PC-9 (cell line): ENCODE results near the gene ATXN1. TPM values are rescaled to one million over a fixed set of nuclear protein-coding genes. Genes with fewer than 3 reads are reported as not detected.

Experiments used
- BruUV-seq: library from RNA; stranded (reverse); fragments of 400-500 nt; replicated peaks from 2 replicates; lab custom pipeline; 2021; lab: Mats Ljungman, UMichigan
- CTCF ChIA-PET: fragments of 300-600 bp; sonication (Branson Sonifier 250); formaldehyde crosslinking; loops from one replicate; lab custom pipeline; 2022; ENCODE audit warnings: antibody characterized with exemption; lab: Charles Lee
- POLR2A ChIA-PET: fragments of 300-600 bp; sonication (Branson Sonifier 250); formaldehyde crosslinking; loops from one replicate; lab custom pipeline; 2022; ENCODE audit warnings: antibody characterized with exemption; ENCODE audit not compliant: unreplicated experiment; lab: Charles Lee
- DNase-seq, 2 experiments: peaks; one replicate each; pipeline versions ENCODE4 v3.0.0 to v3.0.0-alpha.2; 2015 to 2022; ENCODE audit warnings: mixed read lengths in 1 of 2
- H2AFZ ChIP-seq: fragments of 200-600 bp; sonication (generic); 2 replicates; pipeline ENCODE4 v1.8.1; 2017; ENCODE audit warnings: antibody characterized with exemption
- H3F3A ChIP-seq: fragments of 200-600 bp; sonication (generic); 2 replicates; pipeline ENCODE4 v1.8.1; 2017; ENCODE audit warnings: antibody characterized with exemption, mild to moderate bottlenecking, low read depth; ENCODE audit not compliant: insufficient read depth
- H3K27ac ChIP-seq: fragments of 200-600 bp; sonication (generic); 2 replicates; pipeline ENCODE4 v1.6.1; 2016; ENCODE audit warnings: mixed run types
- H3K27me3 ChIP-seq: fragments of 200-600 bp; sonication (generic); 2 replicates; pipeline ENCODE4 v1.6.1; 2016; ENCODE audit warnings: low read depth, mixed run types; ENCODE audit not compliant: insufficient read depth
- H3K36me3 ChIP-seq: fragments of 200-600 bp; sonication (generic); 2 replicates; pipeline ENCODE4 v1.6.1; 2016; ENCODE audit warnings: low read depth, mixed run types
- H3K4me1 ChIP-seq: fragments of 200-600 bp; sonication (generic); replicated peaks from 2 replicates; pipeline ENCODE4 v1.6.1; 2016; ENCODE audit warnings: mixed run types; ENCODE audit not compliant: insufficient read depth
- H3K4me2 ChIP-seq: fragments of 200-600 bp; sonication (generic); 2 replicates; pipeline ENCODE4 v1.6.1; 2017; ENCODE audit warnings: mixed run types
- H3K4me3 ChIP-seq: fragments of 200-600 bp; sonication (generic); 2 replicates; pipeline ENCODE4 v1.6.1; 2016; ENCODE audit warnings: mixed run types
- H3K79me2 ChIP-seq: fragments of 200-600 bp; sonication (generic); 2 replicates; pipeline ENCODE4 v1.6.1; 2017; ENCODE audit warnings: low read depth, mixed run types
- H3K9me2 ChIP-seq: fragments of 200-600 bp; sonication (generic); 2 replicates; pipeline ENCODE4 v1.8.1; 2017; ENCODE audit warnings: mild to moderate bottlenecking; ENCODE audit not compliant: insufficient read depth
- H3K9me3 ChIP-seq: fragments of 200-600 bp; sonication (generic); 2 replicates; pipeline ENCODE4 v1.8.1; 2016; ENCODE audit warnings: low read depth; ENCODE audit not compliant: insufficient read depth
- H4K20me1 ChIP-seq: fragments of 200-600 bp; sonication (generic); 2 replicates; pipeline ENCODE4 v1.8.1; 2017; ENCODE audit not compliant: insufficient read depth
- EZH2 ChIP-seq: fragments of 200-600 bp; sonication (generic); IDR thresholded peaks from 2 replicates; pipeline ENCODE4 v1.8.0; 2017; ENCODE audit warnings: antibody characterized with exemption, low read depth
- intact Hi-C: fragments of 100-400 bp; cut with micrococcal nuclease; formaldehyde crosslinking; loops from one replicate; pipeline ENCODE4 v1.10.0; 2022; ENCODE audit not compliant: unreplicated experiment
- total RNA-seq: library from RNA; stranded (reverse); gene quantifications from 2 replicates; pipeline ENCODE4 v1.2.3, GENCODE V29; 2021
- TF ChIP-seq, protein P1 (sequence below): fragments of 200-600 bp; sonication (generic); conservative IDR thresholded peaks from 2 replicates; pipeline ENCODE4 v1.6.1; 2017; ENCODE audit warnings: mixed run types, antibody characterized with exemption, mild to moderate bottlenecking, moderate library complexity

Gene ATXN1
- total RNA-seq, 1 experiment from 2014 or later, result 42.7 TPM

DNA sequence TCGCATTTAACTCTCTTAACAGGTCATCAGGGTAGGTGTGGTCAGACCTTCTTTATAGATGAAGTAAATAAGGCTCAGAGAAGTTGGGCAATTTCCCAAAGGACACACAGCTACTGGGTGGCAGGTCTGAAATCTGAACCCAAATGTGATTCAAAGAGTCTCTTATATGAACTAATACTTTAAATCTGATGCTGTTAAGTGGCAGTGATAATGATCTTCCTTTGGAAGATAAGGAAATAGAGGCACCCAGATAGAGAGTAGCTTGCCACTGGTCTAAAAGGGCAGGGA is 285.8 kb downstream of the ATXN1 start:
- intact Hi-C loops, result no loop called here
- no peak for DNase-seq
- TF ChIP-seq, protein P1, sequence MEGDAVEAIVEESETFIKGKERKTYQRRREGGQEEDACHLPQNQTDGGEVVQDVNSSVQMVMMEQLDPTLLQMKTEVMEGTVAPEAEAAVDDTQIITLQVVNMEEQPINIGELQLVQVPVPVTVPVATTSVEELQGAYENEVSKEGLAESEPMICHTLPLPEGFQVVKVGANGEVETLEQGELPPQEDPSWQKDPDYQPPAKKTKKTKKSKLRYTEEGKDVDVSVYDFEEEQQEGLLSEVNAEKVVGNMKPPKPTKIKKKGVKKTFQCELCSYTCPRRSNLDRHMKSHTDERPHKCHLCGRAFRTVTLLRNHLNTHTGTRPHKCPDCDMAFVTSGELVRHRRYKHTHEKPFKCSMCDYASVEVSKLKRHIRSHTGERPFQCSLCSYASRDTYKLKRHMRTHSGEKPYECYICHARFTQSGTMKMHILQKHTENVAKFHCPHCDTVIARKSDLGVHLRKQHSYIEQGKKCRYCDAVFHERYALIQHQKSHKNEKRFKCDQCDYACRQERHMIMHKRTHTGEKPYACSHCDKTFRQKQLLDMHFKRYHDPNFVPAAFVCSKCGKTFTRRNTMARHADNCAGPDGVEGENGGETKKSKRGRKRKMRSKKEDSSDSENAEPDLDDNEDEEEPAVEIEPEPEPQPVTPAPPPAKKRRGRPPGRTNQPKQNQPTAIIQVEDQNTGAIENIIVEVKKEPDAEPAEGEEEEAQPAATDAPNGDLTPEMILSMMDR, result no peak
- no peak for TF ChIP-seq EZH2
- no peaks in the 10 kb centered on the region for H3K27me3 ChIP-seq
- no peak overlapping the region for H2AFZ ChIP-seq
- H4K20me1 ChIP-seq, result no peaks in the 10 kb centered on the region
- H3K4me1 ChIP-seq, result peaks cover 16% of the 10 kb centered on the region; the same call in 1 of the 2 replicates
- POLR2A ChIA-PET, result no interaction called here
- no peak overlapping the region for H3K4me2 ChIP-seq
- no peaks in the 10 kb centered on the region for H3F3A ChIP-seq
- H3K36me3 ChIP-seq, result 0 out of 2 replicates have a peak, but pooled peaks cover 3% of the 10 kb centered on the region
- no peak overlapping the region for H3K4me3 ChIP-seq
- H3K9me3 ChIP-seq, result no peaks in the 10 kb centered on the region
- no peaks in the 10 kb centered on the region for H3K9me2 ChIP-seq
- no TSS peak for BruUV-seq
- no peaks in the 10 kb centered on the region for H3K79me2 ChIP-seq
- no peak overlapping the region for H3K27ac ChIP-seq
- CTCF ChIA-PET, result no interaction called here

DNA sequence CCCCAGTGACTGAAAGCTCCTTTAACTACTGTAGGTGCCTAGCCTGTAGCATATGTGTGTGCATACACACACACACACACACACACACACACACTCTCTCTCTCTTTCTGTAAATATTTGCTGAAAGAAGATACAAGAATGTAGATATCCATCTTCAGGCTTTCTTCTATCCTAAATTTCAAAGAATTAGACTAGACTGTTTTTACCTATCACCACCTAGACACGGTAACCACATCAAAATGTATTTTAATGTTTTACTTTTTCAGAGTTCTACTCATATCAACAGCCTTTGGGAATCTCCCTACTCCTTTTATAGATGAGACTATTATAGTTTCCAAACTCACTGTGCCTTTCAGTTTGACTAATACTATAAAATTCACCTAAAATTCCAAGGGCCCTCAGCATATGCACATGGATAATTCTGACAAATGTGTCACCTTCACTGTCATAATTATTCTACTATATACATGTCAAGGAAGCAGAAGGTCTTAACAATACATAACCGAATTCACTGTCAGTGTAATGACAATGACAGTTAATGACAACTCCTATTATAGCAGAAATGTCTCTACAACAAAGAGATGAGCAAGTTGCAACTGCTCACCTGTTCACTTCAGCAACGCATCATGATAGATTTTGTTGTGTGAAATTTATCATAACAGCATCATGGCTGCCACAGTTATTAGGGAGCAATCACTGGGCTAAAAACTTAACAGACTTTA is 286.3 kb downstream of the ATXN1 start:
- Histone ChIP-seq H3K9me2 (no peaks in the 10 kb centered on the region), H3K79me2 (no peaks in the 10 kb centered on the region), H3K27me3 (no peaks in the 10 kb centered on the region), H3K4me1 (peaks cover 16% of the 10 kb centered on the region; the same call in 1 of the 2 replicates), H3F3A (no peaks in the 10 kb centered on the region), H3K36me3 (0 out of 2 replicates have a peak, but pooled peaks cover 3% of the 10 kb centered on the region), H4K20me1 (no peaks in the 10 kb centered on the region), H3K4me2 (no peak overlapping the region), H3K27ac (no peak overlapping the region), H3K9me3 (no peaks in the 10 kb centered on the region), H2AFZ (no peak overlapping the region), H3K4me3 (no peak overlapping the region)
- BruUV-seq, result no TSS peak
- CTCF ChIA-PET, result no interaction called here
- no peak for DNase-seq
- TF ChIP-seq, protein P1, result no peak
- no peak for TF ChIP-seq EZH2
- POLR2A ChIA-PET, result no interaction called here
- intact Hi-C loops, result no loop called here

DNA sequence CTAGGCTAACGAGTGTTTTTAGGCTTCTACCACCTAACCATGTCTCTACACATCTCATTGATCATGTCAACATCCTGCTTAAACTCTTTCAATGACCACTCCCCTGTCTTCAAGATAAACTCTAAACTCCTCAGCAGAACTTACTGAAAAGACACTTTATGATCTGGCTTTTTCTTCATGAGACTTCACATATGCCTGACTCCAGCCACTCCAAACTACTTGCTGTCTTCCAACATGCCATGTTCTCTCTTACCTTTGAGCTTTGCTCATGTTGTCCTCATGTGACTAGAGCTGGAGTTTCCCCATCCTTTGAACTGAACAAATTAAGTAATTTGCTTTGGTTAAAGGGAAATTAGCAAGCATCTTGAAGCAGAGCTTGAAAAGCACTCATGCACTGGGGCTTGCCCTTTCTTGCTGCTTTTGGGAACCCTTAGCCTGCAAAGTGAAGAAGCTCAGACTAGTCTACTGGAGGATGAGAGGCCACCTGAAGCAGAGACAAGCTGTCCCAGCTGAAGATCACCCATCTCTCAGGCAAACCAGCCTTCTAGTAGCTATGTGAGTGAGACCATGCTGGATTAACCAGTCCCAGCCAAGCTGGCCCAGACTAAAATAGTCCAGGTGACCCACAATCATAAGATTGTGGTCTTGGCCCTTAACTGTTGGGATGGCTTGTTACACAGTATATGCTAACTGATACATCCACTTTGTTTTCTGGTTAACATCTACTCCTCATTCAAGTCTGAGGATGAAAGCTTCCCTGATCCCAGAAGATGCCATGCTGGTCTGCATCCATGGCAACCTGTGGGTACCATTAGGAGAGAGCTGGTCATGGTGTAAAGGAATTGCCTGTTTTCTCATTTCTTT is 287.1 kb downstream of the ATXN1 start:
- BruUV-seq, result no TSS peak
- no peaks in the 10 kb centered on the region for H3K36me3 ChIP-seq
- H3K79me2 ChIP-seq, result no peaks in the 10 kb centered on the region
- no peak overlapping the region for H3K4me2 ChIP-seq
- H4K20me1 ChIP-seq, result no peaks in the 10 kb centered on the region
- no peak overlapping the region for H2AFZ ChIP-seq
- no peaks in the 10 kb centered on the region for H3K27me3 ChIP-seq
- no peaks in the 10 kb centered on the region for H3K9me3 ChIP-seq
- H3K4me3 ChIP-seq, result no peak overlapping the region
- H3K27ac ChIP-seq, result no peak overlapping the region
- intact Hi-C loops, result no loop called here
- no peaks in the 10 kb centered on the region for H3F3A ChIP-seq
- peaks cover 16% of the 10 kb centered on the region; the same call in 1 of the 2 replicates for H3K4me1 ChIP-seq
- H3K9me2 ChIP-seq, result no peaks in the 10 kb centered on the region
- TF ChIP-seq, protein P1, result no peak
- ChIA-PET CTCF (no interaction called here), POLR2A (no interaction called here)
- DNase-seq, result no peak
